ENCODE data around the gene BCAM.

BCAM gene

GRCh38 chr19:44869733-44870470 is 61.0 kb downstream of the BCAM start:
- Mint-ChIP-seq H3K27ac (no peak overlapping the region), H3K4me3 (no peak overlapping the region), H3K36me3 (ENCODE audit: low read depth) (no peaks in the 10 kb centered on the region), H3K4me1 (no peaks in the 10 kb centered on the region), H3K9me3 (no peaks in the 10 kb centered on the region), H3K27me3 (peaks cover 2% of the 10 kb centered on the region)
- no peak for DNase-seq
- no peak for ATAC-seq
